ENCODE measurements around the gene SOX14.

GRCh38 chr3:137778941-137779340 is 14.8 kb downstream of the SOX14 start:
- no peak for TF ChIP-seq CTCF (conservative IDR thresholded peaks at IDR 0.05)
- TF ChIP-seq EZH2 (IDR thresholded peaks at IDR 0.05; ENCODE audit: low read depth), result no peak

Data from PC-9 (cell line).